Activated effector memory CD4-positive, alpha-beta T cell treated with anti-CD3 and anti-CD28 coated beads, Interleukin-2, amount 50 U/mL, for 16 hours (primary cell): ENCODE measurements around the gene NDRG2.

Experiments
- DNase-seq: peaks from one replicate; pipeline ENCODE4 v3.0.0-alpha.2; 2020

The NDRG2 gene

DNA sequence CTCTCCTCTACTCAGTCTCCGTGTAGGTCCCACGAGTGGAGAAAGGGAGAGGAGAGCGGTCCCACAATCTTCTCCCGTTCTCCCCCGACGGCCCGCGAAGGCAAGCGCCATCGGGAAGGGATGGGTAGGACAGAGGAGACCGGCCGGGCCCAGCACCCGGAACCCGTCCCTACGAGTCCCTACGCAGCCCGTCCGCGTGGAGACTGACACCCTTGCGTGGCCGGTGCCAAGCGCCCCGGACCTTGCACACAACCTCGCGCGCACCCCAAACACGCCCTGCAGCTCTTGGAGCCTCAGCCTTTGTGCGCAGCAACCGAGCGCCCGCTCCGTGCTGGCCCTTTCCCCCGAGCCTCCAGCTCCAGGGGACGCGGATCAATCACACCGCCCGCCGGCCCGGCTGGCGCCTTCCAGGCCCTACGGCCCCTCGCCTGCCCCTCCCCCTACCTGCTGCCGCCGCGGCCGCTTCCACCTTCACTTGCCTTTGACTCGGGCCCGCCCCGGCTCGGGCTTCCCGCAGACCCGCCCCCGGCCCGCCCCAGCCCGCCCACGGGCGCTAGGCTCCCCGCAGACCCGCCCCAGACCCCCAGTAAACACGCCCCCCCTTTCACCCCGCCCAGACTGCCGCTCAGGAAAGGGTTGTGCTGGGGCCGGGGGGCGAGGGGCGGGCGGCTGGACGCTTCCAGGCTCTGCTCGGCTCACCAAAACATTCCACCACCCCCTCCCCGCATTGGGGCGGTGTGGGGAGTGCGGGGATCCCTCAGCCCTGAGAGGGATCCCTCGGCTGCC lies at the start of gene NDRG2:
Gene NDRG2, minus strand, starts transcription at position 477 of the 786 bp plus-strand sequence. CDS start 1,746 bp downstream, outside the sequence.
- DNase-seq, result peak; percentile 90

GRCh38 chr14:21073921-21074320 lies 49.1 kb upstream of the NDRG2 start:
- no peak for DNase-seq

DNA sequence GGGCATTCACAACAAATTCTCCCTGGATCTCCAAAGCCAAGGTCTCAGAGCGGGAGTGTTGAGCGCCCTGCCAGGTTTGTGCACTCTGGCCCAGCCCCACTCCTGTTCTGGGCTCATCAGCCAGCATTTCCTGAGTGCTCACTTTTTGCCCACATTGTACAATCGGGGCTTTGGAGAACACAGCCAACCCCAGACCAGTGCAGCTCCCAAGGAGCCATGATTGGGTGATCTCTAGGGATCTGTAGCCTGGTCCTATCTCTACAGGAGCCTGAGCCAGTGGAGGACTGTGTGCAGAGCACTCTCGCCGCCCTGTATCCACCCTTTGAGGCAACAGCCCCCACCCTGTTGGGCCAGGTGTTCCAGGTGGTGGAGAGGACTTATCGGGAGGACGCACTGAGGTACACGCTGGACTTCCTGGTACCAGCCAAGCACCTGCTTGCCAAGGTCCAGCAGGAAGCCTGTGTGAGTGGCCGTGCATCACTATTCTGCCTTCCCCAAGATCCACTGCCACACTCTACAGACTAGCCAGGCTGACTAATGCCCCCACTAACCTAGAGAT lies 48.0 kb upstream of the NDRG2 start:
- no peak for DNase-seq

- DNase-seq, result no peak
Measured at GRCh38 chr14:21072031-21072473, 47.2 kb upstream of the NDRG2 start.

DNA sequence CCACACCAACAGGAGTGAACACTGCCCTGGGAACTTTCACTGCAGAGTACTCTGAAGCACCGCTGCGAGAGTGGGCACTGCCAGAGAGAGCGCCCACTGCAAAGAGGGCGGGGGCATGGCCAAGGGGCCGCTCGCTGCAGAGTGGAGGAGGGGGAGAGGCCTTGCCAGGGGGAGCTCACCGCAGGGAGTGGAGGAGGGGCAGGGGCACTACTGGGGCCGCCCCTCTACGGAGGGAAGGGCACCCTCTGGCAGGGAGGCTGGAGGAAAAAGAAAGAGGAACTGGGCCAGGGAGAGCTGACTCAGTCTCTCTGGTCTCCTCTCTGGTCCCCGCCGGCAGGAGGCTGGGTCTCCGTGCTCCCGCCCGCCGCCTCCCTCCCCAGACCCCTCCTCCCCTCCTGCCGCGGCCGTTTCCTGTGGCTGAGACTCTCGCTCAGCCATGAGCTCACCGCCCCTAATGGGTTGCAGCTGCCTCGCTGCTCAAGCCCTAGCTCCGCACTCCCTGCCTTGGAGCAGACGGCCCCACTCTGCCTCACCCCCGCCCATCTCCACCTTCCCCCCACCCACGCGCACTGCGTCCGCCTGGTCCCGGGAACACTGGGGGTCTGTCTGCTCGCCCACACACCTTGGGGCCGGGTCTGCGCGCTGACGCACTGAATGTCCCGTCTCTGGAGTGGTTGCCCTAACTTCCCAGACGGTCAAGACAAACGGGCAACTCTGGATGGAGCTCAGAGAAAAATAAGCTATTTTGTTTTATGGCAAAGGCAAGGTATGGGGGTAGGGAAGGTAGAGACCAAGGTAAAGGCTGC lies 46.6 kb upstream of the NDRG2 start:
- peak; percentile 78 for DNase-seq

DNA sequence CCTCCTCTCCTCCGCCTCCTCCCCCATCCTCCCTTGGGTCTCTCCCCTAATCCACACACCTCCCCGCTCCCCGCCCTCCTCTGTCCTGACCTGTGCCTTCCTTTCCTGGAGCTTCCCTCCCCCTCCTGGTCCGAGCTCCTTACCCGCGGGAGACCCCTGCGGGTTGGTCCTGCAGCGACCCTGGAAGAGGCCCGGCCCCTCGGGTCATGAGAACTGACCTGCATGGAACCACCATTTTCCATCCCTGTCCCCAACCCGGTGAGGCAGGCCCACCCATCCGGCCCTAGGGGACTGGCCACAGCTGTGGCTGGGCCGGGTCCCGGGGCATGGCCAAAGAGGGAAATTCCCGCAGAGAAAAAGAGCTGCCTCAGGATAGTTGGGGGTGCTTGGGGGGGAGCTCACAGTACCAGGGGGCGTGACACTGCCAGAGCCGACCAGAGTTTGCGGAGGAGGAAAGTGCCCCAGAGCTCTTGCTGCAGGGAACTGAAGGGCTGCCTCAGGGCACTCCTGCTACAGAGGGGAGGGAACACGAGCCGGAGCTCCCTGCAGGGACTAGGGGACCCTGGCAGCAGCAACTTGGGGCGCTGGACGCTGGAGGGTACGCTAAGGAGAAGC lies 45.9 kb upstream of the NDRG2 start:
- DNase-seq, result peak; percentile 69

DNA sequence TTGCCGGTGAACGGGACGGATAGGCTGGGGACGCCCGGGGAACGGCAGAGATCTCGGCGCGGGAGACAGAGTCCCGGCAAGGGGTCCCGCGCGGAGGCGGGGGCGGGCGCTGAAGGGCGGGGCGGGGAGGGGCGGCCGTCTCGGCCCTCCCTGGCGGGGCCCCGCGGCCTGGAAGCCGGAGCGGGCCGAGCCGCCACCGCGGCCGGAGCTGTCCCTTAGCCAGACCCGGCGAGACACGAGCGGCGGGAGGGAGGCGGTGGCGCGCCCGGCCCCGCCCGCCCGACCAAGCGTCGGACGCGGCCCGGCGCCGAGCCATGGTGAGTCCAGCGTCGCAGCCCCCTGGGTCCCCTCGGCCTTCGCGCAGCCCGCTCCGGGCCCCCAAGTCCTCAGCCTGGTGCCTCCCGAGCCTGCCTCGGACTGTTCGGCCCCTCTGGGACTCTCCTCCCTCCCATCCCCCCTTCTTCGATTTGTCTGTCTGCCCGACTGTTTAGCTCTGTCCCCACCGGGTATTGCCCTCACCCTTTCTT lies 45.3 kb upstream of the NDRG2 start, which contains the start of gene ARHGEF40:
Gene ARHGEF40, plus strand, starts transcription at position 222 of the 527 bp plus-strand sequence. Its CDS starts 93 bp downstream, at position 315.
- DNase-seq, result peak; percentile 72

DNA sequence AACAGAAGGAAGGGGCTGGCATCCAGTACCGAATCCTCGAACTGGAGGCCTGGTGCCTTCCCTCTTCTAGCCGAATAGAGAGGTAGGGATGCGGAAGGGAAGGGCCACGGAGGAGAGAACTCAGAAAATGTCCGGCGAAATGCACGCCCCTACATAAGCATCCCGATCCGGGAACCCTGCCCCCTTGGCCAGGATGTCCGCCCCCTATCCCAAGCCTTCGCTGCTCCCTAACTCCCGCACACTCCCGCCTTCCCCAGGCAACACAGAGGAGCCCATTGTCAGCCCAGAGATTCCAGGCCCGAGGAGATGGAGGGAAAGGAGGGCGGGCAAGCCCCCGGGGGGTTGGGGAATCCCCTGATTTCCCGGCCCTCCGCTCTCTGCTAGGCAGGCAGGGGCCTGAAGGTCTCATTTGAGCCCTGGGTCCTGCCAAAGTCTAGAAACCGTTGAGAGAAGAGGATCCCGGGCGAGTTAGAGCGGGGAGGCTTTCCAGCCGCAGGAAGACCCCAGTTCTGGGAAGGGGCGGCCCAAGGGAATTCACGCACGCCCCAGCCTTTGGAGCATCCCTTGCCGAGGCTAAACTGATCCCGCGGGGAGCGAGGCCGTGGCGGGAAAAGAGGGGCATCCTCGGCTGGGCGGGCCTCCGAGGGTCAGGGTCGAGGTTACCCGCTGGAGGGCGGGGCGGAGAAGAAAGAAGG lies 44.7 kb upstream of the NDRG2 start:
- DNase-seq, result peak; percentile 71

DNA sequence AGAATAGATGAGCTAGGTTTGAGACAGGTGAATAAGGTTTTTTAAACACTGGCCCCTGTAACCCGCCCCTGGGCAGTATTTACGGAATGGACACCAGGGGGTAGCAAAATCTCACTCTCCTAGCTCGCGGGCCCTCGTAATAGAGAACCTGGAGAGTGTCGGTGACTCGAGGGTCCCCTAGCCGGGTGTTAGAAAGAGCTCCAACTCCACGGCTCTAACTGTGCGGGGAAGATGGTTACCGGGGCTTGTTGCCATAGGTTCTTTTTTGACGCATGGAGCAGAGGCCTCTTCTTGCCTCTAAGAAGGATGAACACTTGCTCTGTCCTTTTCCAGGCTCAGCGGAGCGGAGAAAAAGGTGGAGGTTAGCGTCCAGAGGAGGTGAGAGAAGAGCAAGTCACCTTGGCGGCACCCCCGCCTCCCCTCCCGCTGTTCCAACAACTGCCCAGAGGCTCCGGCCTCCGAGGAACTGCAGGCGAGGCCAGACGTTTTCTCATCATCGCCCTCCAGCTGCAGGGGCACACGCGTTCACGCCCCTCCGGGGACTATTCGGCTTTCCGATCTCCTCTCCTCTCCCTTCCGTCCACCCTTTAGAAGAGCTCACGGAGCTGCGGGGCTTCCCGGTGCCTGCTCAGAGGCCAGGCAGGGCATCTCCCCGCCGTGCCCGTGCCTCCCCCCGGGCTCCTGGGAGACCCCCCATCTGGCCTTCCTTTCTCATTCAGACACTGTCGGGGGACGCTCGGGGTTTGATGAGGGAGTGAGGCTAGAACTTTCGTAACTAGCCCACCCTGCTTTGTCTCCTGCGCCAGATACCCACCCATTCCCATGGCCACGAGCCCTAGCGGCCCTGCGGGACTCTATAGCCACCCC lies 43.9 kb upstream of the NDRG2 start:
- peak; percentile 78 for DNase-seq

DNA sequence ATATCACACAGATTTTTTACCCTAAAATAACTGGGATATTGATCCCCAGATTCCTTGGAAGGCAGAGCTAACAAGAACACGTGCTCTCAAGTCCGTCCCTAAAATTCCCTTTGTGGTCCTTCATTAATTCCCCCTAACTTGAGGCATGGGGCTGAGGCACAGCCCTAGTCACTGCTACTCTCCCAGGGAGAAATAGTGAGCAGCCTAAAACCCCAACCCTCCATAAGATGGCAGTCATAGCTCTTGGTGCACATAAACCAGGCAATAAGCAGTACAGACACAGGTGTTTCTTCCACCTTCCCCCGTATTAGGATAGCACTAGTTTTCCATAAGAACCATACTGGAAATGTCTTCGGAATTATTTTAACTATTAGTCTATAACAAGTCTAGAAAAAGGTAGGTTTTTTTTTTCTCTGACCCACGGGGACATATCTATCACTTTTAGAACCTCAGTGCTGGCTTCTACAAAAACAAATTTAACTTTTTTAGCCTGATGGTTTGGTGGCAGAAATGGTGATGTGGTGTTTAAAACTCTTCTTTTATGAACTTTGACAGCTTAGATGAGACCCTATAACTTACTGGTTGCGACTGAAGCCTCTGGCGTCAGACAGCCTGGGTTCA lies 42.1 kb upstream of the NDRG2 start:
- DNase-seq, result no peak

- no peak for DNase-seq
Measured at GRCh38 chr14:21063479-21063878, 38.6 kb upstream of the NDRG2 start.

GRCh38 chr14:21061347-21061668 lies 36.4 kb upstream of the NDRG2 start:
- DNase-seq, result no peak

DNA sequence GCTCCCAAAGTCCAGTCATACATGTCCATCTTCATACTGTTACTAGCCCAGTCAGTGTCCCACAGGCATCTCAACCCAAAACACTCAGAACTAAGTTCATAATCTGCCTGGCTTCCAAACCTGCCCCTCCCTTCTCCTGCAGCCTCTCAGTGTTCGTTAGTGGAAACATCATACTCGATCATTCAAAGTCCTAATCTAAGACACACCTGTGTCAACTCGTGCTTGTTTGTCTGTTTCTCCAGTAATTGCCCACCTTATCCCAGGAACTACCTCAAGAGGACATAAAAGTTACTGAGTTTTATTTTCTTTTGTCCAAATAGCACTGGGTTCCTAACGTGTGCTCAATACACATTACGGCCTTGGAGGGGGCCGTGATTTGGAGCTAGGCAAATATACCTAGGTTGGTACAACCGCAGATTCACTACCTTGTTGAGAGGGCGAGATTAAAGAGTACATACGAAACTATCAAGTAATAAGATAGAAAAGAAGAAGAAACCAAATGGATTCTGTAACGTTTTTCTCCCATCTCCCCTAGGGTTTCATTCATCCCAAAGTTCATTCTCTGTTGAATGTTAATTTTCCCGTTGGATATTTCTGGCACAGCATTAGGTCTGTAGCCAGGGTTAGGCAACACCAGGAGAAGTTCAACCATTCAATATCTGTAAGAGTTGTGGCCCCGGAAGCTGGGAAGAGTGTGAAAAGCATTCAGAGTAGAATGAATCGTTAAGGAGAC lies 35.9 kb upstream of the NDRG2 start:
- DNase-seq, result no peak

GRCh38 chr14:21059842-21060613 lies 35.2 kb upstream of the NDRG2 start:
- no peak for DNase-seq

DNA sequence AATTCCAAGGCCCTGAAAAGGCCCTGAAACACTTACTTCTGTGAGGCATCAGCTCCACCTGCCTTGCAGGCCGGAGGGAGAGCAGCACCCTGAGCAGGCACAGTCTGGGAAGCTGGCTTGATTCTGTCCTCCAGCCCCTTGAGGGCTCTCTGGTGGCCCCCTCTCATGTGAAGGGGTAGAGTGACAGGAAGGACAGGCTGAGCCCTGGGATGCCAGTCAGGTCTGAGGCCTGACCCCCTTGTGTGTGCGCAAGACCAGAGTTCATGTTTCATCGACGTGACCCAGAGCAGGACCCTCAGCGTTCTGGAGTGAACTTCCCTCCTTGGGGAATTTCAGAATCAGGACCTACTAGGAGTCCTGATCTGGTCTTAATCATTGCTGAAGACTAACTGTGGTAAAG lies 34.0 kb upstream of the NDRG2 start:
- DNase-seq, result no peak

GRCh38 chr14:21057803-21058675 lies 33.2 kb upstream of the NDRG2 start, which contains the start of gene RNASE8:
TSS of gene RNASE8 (plus strand) at chr14:21057822. CDS start at chr14:21057893, 71 bp downstream.
- DNase-seq, result no peak

DNA sequence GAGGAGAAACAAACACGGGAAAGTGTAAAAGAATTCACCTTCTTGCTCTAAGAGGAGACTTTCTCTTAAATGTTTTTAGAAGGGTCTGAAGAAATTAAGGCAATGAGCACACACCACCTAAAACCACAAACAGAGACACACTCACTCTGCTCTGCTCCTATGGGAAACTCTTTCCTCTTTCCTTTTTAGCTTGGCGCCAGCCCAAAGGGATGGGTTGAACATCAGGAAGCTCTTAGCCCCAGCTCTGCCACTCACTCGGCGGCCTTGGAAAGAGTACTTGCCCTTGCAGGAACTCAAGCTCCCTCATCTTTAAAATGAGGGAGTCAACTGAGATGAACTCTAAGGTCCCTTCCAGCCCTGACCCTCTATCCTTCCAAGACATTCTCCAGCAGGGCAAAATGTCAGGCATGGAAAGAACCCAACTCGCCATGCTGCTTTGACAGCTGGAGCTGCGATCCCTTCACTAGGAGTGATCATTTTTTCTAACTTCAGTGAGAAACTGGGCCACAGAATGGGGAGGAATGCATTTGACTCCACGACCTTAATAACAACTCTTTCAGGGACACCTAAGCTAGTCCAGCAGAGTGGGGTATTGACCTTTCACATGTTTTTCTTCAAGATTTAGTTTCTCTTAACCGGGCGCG lies 31.8 kb upstream of the NDRG2 start:
- no peak for DNase-seq
